Sigmoid colon (tissue), 7 donors: Measurements from ENCODE around the gene FBXL15. TPM values are rescaled to one million over a fixed set of nuclear protein-coding genes. Genes with fewer than 3 reads are reported as not detected.

Source experiments
- DNase-seq: peaks from one replicate; pipeline ENCODE4 v3.0.0-alpha.2; 2019
- H3K27ac ChIP-seq, 4 donors: fragments of 200-600 bp; sonication (generic); one replicate each; pipeline ENCODE4 v1.5.1; 2016 to 2019; ENCODE audit warnings: mild to moderate bottlenecking in 1 of 4
- H3K27me3 ChIP-seq, 3 donors: fragments of 200-600 bp; sonication (generic); one replicate each; pipeline ENCODE4 v1.5.1; 2019; ENCODE audit warnings: mild to moderate bottlenecking in 1 of 3
- H3K36me3 ChIP-seq, 4 donors: fragments of 200-600 bp; sonication (generic); one replicate each; pipeline ENCODE4 v1.5.1; 2016 to 2019
- H3K4me1 ChIP-seq, 4 donors: fragments of 200-600 bp; sonication (generic); one replicate each; pipeline ENCODE4 v1.5.1; 2017 to 2019
- H3K4me3 ChIP-seq, 4 donors: fragments of 200-600 bp; sonication (generic); one replicate each; pipeline ENCODE4 v1.5.1; 2017 to 2019; ENCODE audit warnings: mild to moderate bottlenecking in 2 of 4, moderate library complexity in 1 of 4
- H3K9me3 ChIP-seq, 4 donors: fragments of 200-600 bp in 3 of 4; sonication (generic) in 3 of 4; one replicate each; pipeline versions ENCODE4 v1.5.1 to v1.6.1; 2013 to 2019
- EP300 ChIP-seq, 4 donors: sonication (generic); formaldehyde crosslinking; IDR thresholded peaks; one replicate each; pipeline ENCODE4 v1.6.1; 2017; ENCODE audit warnings: antibody characterized with exemption in 4 of 4
- POLR2A ChIP-seq, 2 donors: fragments of 450-650 bp; IDR thresholded peaks; one replicate each; pipeline ENCODE4 v1.6.1; 2016; ENCODE audit warnings: antibody characterized with exemption in 2 of 2, mild to moderate bottlenecking in 2 of 2, moderate library complexity in 2 of 2
- POLR2AphosphoS5 ChIP-seq, 4 donors: sonication (generic); formaldehyde crosslinking; IDR thresholded peaks; one replicate each; pipeline ENCODE4 v1.6.1; 2017; ENCODE audit warnings: antibody characterized with exemption in 4 of 4
- WGBS, 2 donors: extraction: QIAGEN DNeasy Blood & Tissue Kit; methylation state at CpG; one replicate each; pipeline ENCODE4 v1.1.7; 2013; 5-methylcytosine and 5-hydroxymethylcytosine counted together
- intact Hi-C: fragments of 100-400 bp; cut with DNase I; formaldehyde crosslinking; loops from one replicate; pipeline ENCODE4 v1.15.1; 2023
- polyA plus RNA-seq, 3 donors: library from polyadenylated mRNA; stranded (reverse); fragments of 200-250 nt; gene quantifications; one replicate each; pipeline ENCODE4 v1.2.3, GENCODE V29; 2013
- total RNA-seq, 4 donors: library from RNA; depleted of rRNA; stranded (reverse); fragments of >200 nt; gene quantifications; one replicate each; pipeline ENCODE4 v1.1.0, GENCODE V29; 2016
- TF ChIP-seq, protein P1 (sequence below), 4 experiments: fragments of 450-650 bp in 3 of 4; fragments of 200-600 bp in 1 of 4; IDR thresholded peaks; one replicate each; pipeline ENCODE4 v1.5.1; 2016 to 2019; ENCODE audit warnings: antibody characterized with exemption in 4 of 4, mild to moderate bottlenecking in 3 of 4, moderate library complexity in 2 of 4
- donor health status: healthy with polysubstance abuse.
- donor health status: Bipolar disorder and iron deficiency.
- donor health status: healthy.

Gene FBXL15
- total and polyA plus RNA-seq, 7 donors, result 19.0 to 51.3 (median 30.7) TPM

- peaks cover 0 to 47% (median 45%) of the 10 kb centered on the region in 4 donors for H3K4me1 ChIP-seq
- H3K9me3 ChIP-seq, result no peaks in the 10 kb centered on the region
- DNase-seq, result peak; percentile 98
- TF ChIP-seq EP300 (IDR thresholded peaks at IDR 0.05), result peak in 2 of 4 donors; percentile 78 to 92
- peak; percentile 75 to 84 (median 83) for TF ChIP-seq POLR2AphosphoS5 (IDR thresholded peaks at IDR 0.05)
- TF ChIP-seq POLR2A (IDR thresholded peaks at IDR 0.05), result peak; percentile 51 to 55
- TF ChIP-seq, protein P1, sequence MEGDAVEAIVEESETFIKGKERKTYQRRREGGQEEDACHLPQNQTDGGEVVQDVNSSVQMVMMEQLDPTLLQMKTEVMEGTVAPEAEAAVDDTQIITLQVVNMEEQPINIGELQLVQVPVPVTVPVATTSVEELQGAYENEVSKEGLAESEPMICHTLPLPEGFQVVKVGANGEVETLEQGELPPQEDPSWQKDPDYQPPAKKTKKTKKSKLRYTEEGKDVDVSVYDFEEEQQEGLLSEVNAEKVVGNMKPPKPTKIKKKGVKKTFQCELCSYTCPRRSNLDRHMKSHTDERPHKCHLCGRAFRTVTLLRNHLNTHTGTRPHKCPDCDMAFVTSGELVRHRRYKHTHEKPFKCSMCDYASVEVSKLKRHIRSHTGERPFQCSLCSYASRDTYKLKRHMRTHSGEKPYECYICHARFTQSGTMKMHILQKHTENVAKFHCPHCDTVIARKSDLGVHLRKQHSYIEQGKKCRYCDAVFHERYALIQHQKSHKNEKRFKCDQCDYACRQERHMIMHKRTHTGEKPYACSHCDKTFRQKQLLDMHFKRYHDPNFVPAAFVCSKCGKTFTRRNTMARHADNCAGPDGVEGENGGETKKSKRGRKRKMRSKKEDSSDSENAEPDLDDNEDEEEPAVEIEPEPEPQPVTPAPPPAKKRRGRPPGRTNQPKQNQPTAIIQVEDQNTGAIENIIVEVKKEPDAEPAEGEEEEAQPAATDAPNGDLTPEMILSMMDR (IDR thresholded peaks at IDR 0.05), result peak; percentile 18 to 99 (median 70)
- H3K27me3 ChIP-seq, result no peaks in the 10 kb centered on the region
- peaks cover 0 to 16% (median 10%) of the 10 kb centered on the region in 4 donors for H3K36me3 ChIP-seq
- peak overlapping the region; percentile 61 to 76 (median 68) for H3K4me3 ChIP-seq
- 0% methylated on average over 71 of the region's 71 CpGs for WGBS, 2 donors
- intact Hi-C loops, result loop anchor here (1.0 to 10.0 kb wide), 6 partner anchors 28 to 273 kb away; partner anchors contain the start of genes ACTR1A, LDB1, SUFU and TRIM8
- peak overlapping the region; percentile 97 to 99 (median 98) for H3K27ac ChIP-seq
Measured at GRCh38 chr10:102394079-102394800, 26.4 kb upstream of the FBXL15 start.

GRCh38 chr10:102394801-102395399, 25.7 kb upstream of the FBXL15 start:
- intact Hi-C loops, result loop anchor here (1.0 to 10.0 kb wide), 6 partner anchors 27 to 274 kb away; partner anchors contain the start of genes ACTR1A, LDB1, SUFU and TRIM8
- H3K4me1 ChIP-seq, result peaks cover 0 to 53% (median 50%) of the 10 kb centered on the region in 4 donors
- 0 to 1% methylated on average over 35 of the region's 35 CpGs for WGBS, 2 donors

DNA sequence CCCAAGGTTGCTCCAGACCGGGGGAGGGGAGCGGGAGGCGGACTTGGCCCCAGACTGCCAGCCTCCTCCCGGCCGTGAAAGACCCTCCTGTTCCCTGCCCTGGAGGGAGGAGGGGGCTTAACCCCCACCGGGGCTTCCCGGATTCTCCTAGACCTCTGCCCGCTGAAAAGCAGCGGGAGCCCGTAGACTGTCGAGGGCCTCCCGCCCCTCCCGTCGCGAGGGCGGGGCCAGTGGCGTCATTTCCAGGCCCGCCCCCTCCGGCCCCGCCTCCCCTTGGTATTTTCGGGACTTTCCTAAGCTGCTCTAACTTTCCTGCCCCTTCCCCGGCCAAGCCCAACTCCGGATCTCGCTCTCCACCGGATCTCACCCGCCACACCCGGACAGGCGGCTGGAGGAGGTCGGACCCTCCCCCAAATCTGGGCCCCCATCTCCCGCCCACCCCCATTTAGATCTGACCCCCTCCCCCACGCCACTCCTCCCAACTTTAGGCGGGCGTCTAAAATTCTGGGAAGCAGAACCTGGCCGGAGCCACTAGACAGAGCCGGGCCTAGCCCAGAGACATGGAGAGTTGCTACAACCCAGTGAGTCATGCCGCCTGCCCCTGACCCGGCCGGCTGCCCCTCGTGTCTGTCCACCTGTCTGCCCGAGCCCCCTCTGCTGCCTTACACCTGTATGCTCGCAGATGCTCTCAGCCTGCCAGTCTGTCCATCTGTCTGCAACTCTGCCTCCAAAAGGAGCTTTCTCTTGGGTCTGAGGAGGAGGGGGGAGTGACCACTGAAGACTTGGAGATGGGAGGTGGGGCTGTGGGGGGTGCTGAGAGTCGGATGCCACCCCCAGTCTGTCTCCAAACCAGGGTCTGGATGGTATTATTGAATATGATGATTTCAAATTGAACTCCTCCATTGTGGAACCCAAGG, 25.0 kb upstream of the FBXL15 start, which contains the start of gene NFKB2:
Gene NFKB2 (plus strand): TSS at position 306 of the 917 bp plus-strand sequence. CDS start 255 bp downstream, at position 561.
- no peaks in the 10 kb centered on the region for H3K27me3 ChIP-seq
- H3K9me3 ChIP-seq, result no peaks in the 10 kb centered on the region
- TF ChIP-seq EP300 (IDR thresholded peaks at IDR 0.05) (peak in 2 of 4 donors; percentile 73 to 77), POLR2AphosphoS5 (IDR thresholded peaks at IDR 0.05) (peak; percentile 90 to 97 (median 97)), POLR2A (IDR thresholded peaks at IDR 0.05) (peak; percentile 77 to 89)
- TF ChIP-seq, protein P1 (IDR thresholded peaks at IDR 0.05), result no peak
- H3K36me3 ChIP-seq, result peaks cover 7 to 24% (median 16%) of the 10 kb centered on the region in 4 donors
- peak; percentile 96 for DNase-seq
- WGBS, 2 donors, result 1% methylated on average over 42 of the region's 42 CpGs
- peak within 1 kb of the TSS; percentile 61 to 76 (median 68) for H3K4me3 ChIP-seq
- intact Hi-C loops, result loop anchor here (1.0 to 10.0 kb wide), 3 partner anchors 12 to 275 kb away; partner anchors contain the start of genes LDB1 and TRIM8
- peak within 1 kb of the TSS; percentile 97 to 99 (median 98) for H3K27ac ChIP-seq
- H3K4me1 ChIP-seq, result peaks cover 0 to 61% (median 55%) of the 10 kb centered on the region in 4 donors

More at GRCh38 chr10:102394801-102395399, 25.7 kb upstream of the FBXL15 start:
- TF ChIP-seq POLR2AphosphoS5 (IDR thresholded peaks at IDR 0.05) (no peak), POLR2A (IDR thresholded peaks at IDR 0.05) (no peak), EP300 (IDR thresholded peaks at IDR 0.05) (no peak)
- TF ChIP-seq, protein P1 (IDR thresholded peaks at IDR 0.05), result no peak
- peak; percentile 80 for DNase-seq
- Histone ChIP-seq H3K36me3 (peaks cover 0 to 16% (median 10%) of the 10 kb centered on the region in 4 donors), H3K27ac (peak overlapping the region; percentile 97 to 99 (median 98)), H3K4me3 (peak overlapping the region; percentile 61 to 76 (median 68)), H3K27me3 (no peaks in the 10 kb centered on the region), H3K9me3 (no peaks in the 10 kb centered on the region)

DNA sequence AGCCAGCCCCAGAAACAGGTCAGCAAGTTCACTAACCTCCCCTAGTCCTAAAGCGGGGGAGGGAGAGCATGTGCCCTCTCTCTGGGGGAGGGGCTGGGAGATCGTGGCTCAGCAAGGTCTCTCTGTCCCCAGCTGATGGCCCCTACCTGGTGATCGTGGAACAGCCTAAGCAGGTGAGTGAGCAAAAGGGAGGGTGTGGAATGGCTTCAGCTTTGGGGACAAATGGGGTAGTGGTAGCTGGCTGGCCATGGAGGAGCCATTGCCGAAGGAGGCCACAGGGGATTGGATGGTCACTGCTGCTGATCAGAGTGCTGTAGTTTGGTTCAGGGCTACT, 24.4 kb upstream of the FBXL15 start:
- TF ChIP-seq, protein P1 (IDR thresholded peaks at IDR 0.05), result no peak
- no peak for TF ChIP-seq EP300 (IDR thresholded peaks at IDR 0.05)
- TF ChIP-seq POLR2AphosphoS5 (IDR thresholded peaks at IDR 0.05), result no peak
- no peak for TF ChIP-seq POLR2A (IDR thresholded peaks at IDR 0.05)
- no peaks in the 10 kb centered on the region for H3K9me3 ChIP-seq
- no peaks in the 10 kb centered on the region for H3K27me3 ChIP-seq
- peak overlapping the region; percentile 61 to 76 (median 68) for H3K4me3 ChIP-seq
- intact Hi-C loops, result loop anchor here (1.0 to 10.0 kb wide), 2 partner anchors 11 to 249 kb away; partner anchors contain the start of gene TRIM8
- H3K4me1 ChIP-seq, result peaks cover 0 to 67% (median 59%) of the 10 kb centered on the region in 4 donors
- no peak for DNase-seq
- peaks cover 11 to 30% (median 21%) of the 10 kb centered on the region in 4 donors for H3K36me3 ChIP-seq
- H3K27ac ChIP-seq, result peak overlapping the region; percentile 97 to 99 (median 98)
- 52 to 65% methylated on average over 4 of the region's 4 CpGs for WGBS, 2 donors
